Measurements from ENCODE around the gene FAM193B.
"Not testable (repeated sequence)": the region's sequence is repeated elsewhere in the genome, so short reads cannot be mapped to it uniquely, and the experiment has no call there.

Gene FAM193B

GRCh38 chr5:177495243-177496060 lies 58.9 kb downstream of the FAM193B start:
- intact Hi-C loops (cut with DNase I) = loop anchor here (5.0 kb wide), 1 partner anchor 38 kb away; no protein-coding TSS in a partner anchor
- DNase-seq = no peak

DNA sequence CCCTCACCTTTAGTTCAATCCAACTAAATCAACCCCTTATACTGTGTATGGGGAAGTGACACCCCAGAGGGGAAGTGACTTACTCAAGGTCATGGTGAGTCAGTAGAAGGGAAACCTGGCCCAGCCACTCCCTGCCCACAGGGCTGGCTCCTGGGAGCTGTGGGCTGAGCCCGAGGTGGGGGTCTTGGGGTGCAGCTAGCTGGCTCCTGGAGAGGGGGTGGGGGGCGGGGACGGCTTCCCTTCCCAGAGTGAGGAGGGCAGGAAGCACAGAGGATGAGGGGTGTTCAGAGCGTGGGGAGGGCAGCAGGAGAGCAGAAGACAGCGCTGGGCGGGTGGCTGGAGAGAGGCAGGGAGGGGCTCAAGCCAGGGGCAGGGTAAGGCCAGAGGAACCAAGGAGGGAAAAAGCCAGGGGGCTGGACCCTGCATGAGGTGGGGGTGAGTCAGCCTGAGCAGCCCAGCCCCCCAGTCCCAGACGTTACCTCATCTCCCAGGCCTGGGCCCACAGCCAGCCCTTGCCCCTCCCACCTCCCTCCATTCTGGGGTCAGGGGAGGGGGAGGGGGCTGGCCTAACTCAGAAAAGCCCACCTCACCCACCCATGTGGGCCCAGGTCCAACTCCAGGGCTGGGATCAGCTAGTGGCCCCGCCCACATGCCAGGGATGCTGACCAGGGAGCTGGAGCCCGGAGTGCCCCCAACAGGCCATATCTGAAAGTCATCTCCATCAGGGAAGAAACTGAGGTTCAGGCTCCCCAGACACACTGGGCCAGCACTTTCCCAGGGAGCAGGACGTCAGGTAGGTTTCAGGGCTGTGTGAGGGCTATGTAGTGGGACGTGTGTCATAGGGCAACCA lies 59.8 kb downstream of the FAM193B start:
- intact Hi-C loops (cut with DNase I) = loop anchor here (5.0 kb wide), 1 partner anchor 37 kb away; no protein-coding TSS in a partner anchor
- peak in 1 of 42 donors; percentile 56 for DNase-seq

DNA sequence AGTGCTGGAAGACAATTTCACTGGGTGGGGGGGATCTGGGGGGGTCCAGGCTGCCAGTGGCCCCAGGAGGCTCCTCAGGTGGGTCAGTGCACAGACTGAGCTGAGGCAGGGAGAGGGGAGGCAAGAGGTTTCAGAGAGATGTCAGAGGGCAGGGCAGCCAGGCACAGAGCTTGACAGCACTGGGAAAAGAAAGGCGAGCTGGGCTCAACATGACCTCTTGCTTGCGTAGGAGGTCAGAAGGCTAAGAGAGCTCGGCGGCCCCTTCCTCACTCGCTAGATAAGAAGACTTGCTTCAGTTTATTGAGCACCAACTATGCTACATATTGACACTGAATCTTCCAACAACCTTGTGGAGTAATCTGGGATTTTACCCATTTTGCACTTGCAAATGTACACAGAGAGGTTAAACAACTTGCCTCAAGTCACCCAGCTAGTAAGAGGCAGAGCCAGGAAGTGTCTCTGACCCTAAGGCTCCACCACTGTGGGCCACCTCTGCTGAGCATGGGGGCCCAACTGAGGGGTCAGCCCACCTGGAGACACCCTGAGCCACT lies 60.5 kb downstream of the FAM193B start:
- intact Hi-C loops (cut with DNase I) = no loop called here
- DNase-seq = no peak

DNA sequence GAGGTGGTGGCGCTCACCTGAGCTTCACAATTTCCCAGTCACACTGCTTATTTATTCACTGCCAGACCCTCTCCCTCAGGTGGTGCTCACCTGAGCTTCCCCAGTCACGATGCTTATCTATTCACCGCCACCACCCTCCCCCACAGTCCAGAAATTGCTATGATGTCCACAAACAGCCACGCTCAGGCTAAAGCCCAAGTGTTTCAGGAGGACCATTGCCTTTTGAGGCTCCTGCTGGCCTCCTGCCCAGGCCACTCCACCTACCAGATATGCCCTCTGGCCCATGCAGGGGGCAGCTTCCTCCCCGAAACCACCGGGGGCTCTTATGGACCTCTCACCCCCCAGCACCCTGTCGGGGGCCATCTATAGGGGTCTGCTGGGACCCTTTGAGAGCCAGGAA lies 61.5 kb downstream of the FAM193B start:
- intact Hi-C loops (cut with DNase I) = no loop called here
- no peak for DNase-seq

- DNase-seq = no peak
- intact Hi-C loops (cut with DNase I) = no loop called here
Observed at GRCh38 chr5:177491983-177492746, 62.2 kb downstream of the FAM193B start.

- intact Hi-C loops (cut with DNase I) = no loop called here
- DNase-seq = no peak
Observed at GRCh38 chr5:177491429-177491945, 62.9 kb downstream of the FAM193B start.

GRCh38 chr5:177490992-177491391 lies 63.4 kb downstream of the FAM193B start:
- intact Hi-C loops (cut with DNase I) = no loop called here
- no peak for DNase-seq

DNA sequence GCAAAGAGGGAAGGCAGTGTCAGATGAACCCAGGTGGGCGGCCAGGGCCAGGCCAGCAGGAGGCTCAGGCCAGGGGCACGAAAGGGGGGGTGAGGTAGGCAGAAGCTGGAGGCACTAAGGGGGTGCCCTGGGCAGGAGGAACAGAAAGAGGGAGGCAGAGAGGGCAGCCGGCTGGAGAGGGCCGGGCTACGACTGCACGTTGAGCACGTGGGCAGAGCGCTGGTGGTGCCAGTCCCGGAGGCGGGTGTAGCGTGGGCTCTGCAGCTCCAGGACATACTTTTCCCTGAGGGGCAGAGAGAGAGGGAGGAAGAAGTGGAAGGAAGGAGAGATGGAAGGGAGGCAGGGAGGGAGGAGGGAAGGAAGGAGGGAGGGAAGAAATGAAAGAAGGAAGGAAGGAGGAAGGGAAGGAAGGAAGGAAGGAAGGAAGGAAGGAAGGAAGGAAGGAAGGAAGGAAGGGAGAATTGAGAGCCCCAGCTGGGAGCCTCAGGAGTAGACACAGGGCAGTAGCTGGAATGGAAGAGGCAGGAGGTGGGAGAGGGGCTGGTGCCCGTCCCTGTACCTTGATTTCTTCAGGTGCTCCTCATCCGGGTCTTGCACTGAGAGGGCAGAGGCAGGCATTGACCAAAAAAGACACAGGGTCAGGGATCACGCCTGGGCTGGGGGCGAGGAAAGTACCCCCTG lies 63.9 kb downstream of the FAM193B start:
- intact Hi-C loops (cut with DNase I) = no loop called here
- DNase-seq = peak in 10 of 42 donors; percentile 37 to 62 (median 43)

GRCh38 chr5:177489119-177489716 lies 65.1 kb downstream of the FAM193B start:
- peak in 11 of 42 donors; percentile 29 to 60 (median 45) for DNase-seq
- intact Hi-C loops (cut with DNase I) = no loop called here

GRCh38 chr5:177487975-177488374 lies 66.4 kb downstream of the FAM193B start:
- intact Hi-C loops (cut with DNase I) = no loop called here
- no peak for DNase-seq

DNA sequence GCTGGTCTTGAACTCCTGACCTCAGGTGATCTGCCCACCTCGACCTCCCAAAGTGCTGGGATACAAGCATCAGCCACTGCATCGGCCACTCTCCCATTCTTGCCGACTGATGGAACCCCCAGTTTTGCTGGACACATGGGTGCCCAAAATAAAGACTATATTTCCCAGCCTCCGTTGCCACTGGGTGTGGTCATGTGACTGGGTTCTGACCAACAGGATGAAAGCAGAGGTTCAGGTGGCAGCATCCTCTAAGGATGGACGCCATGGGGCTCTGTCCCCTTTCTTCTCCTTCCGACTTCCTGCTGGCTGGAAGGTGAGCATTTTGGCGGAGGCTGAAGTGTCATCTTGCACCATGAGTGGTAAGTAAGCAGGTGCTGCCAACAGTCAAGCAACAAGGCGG lies 67.2 kb downstream of the FAM193B start:
- DNase-seq = no peak
- intact Hi-C loops (cut with DNase I) = no loop called here

- intact Hi-C loops (cut with DNase I) = no loop called here
- DNase-seq = no peak
Observed at GRCh38 chr5:177486256-177486655, 68.1 kb downstream of the FAM193B start.

DNA sequence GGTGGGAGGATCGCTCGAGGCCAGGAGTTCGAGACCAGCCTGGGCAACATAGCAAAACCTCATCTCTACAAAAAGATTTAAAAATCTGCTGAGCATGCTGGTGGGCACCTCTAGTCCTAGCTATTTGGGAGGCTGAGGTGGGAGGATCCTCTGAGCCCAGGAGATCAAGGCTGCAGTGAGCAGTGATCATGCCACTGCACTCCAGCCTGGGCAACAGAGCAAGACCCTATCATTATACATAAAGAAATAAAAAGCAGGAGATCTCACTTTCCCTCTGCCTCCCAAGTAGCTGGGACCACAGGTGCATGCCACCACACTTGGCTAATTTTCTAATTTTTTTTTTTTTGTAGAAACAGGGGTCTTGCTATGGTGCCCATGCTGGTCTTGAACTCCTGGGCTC lies 68.6 kb downstream of the FAM193B start:
- DNase-seq; intact Hi-C loops (cut with DNase I): not testable (repeated sequence)

DNA sequence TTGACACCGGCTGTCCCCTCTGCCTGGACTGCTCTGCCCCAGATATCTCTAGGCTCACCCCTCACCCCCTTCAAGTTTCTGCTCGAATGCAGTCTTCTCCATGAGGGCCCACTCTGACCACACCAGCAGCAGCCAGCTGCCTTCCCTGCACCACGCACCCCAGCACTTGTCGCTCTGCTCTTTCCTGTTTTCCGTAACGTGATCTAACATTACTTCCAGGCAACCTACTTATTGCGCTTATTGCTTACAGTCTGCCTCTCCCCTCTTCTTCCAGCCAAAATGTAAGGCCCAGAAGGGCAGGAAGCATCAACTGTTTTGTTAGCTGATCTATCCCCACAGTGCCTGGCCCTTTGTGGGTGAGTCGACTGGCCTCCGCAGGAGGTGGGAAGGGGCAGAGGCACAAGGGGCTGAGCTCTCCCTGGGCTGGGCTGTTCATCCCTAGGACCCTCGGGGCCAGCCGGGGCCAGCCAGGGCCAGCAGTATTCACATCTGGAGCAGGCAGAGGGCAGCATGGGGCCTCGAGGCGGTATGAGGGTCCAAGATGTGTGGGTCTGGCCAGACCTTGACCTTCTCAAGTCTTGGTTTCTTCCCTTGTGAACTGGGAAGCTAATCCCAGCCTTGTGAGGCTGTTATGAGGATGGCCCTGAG lies 69.3 kb downstream of the FAM193B start:
- DNase-seq = no peak
- intact Hi-C loops (cut with DNase I) = no loop called here

- intact Hi-C loops (cut with DNase I) = no loop called here
- no peak for DNase-seq
Observed at GRCh38 chr5:177483994-177484901, 70.1 kb downstream of the FAM193B start.

- no peak for DNase-seq
- intact Hi-C loops (cut with DNase I) = no loop called here
Observed at GRCh38 chr5:177483042-177483441, 71.3 kb downstream of the FAM193B start.

All from head of caudate nucleus (tissue), 42 donors.